Suprapubic skin (tissue), 4 donors: ENCODE measurements around the gene IQCM. TPM values are rescaled to one million over a fixed set of nuclear protein-coding genes. Genes with fewer than 3 reads are reported as not detected.

Experiments
- DNase-seq, 2 donors: peaks; one replicate each; pipeline ENCODE4 v3.0.0-alpha.2; 2019; ENCODE audit warnings: low spot score in 2 of 2
- H3K27ac ChIP-seq: fragments of 200-600 bp; sonication (generic); one replicate; pipeline ENCODE4 v1.5.1; 2019
- H3K27me3 ChIP-seq: fragments of 200-600 bp; sonication (generic); one replicate; pipeline ENCODE4 v1.5.1; 2019
- H3K36me3 ChIP-seq: fragments of 200-600 bp; sonication (generic); one replicate; pipeline ENCODE4 v1.5.1; 2019
- H3K4me1 ChIP-seq: fragments of 200-600 bp; sonication (generic); one replicate; pipeline ENCODE4 v1.5.1; 2019
- H3K4me3 ChIP-seq: fragments of 200-600 bp; sonication (generic); one replicate; pipeline ENCODE4 v1.5.1; 2019; ENCODE audit warnings: mild to moderate bottlenecking
- H3K9me3 ChIP-seq: fragments of 200-600 bp; sonication (generic); one replicate; pipeline ENCODE4 v1.5.1; 2019
- CTCF ChIP-seq, 2 donors: fragments of 200-600 bp in 1 of 2; fragments of 450-650 bp in 1 of 2; sonication (generic) in 1 of 2; IDR thresholded peaks; one replicate each; pipeline ENCODE4 v1.5.1; 2016 to 2019; ENCODE audit warnings: antibody characterized with exemption in 2 of 2, mild to moderate bottlenecking in 1 of 2, moderate library complexity in 1 of 2
- EP300 ChIP-seq: sonication (generic); formaldehyde crosslinking; IDR thresholded peaks from one replicate; pipeline ENCODE4 v1.6.1; 2017; ENCODE audit warnings: antibody characterized with exemption
- POLR2A ChIP-seq, 2 donors: fragments of 450-650 bp; IDR thresholded peaks; one replicate each; pipeline ENCODE4 v1.6.1; 2017; ENCODE audit warnings: antibody characterized with exemption in 2 of 2, mild to moderate bottlenecking in 2 of 2, moderate library complexity in 2 of 2
- POLR2AphosphoS5 ChIP-seq, 3 donors: sonication (generic); formaldehyde crosslinking; IDR thresholded peaks; one replicate each; pipeline ENCODE4 v1.6.1; 2017; ENCODE audit warnings: antibody characterized with exemption in 3 of 3
- WGBS: methylation state at CpG from one replicate; pipeline ENCODE4 v1.1.5; 2018; 5-methylcytosine and 5-hydroxymethylcytosine counted together
- total RNA-seq, 4 donors: library from RNA; depleted of rRNA; stranded (reverse); fragments of >200 nt; gene quantifications; one replicate each; pipeline ENCODE4 v1.1.0, GENCODE V29; 2016

Gene IQCM
- total RNA-seq, 4 donors from 2014 or later, result not detected

GRCh38 chr4:149823769-149824221 is 8.2 kb upstream of the IQCM start:
- Histone ChIP-seq H3K27me3 (no peaks in the 10 kb centered on the region), H3K9me3 (no peaks in the 10 kb centered on the region), H3K36me3 (no peaks in the 10 kb centered on the region), H3K27ac (no peak overlapping the region), H3K4me3 (no peak overlapping the region), H3K4me1 (no peaks in the 10 kb centered on the region)
- no peak for TF ChIP-seq EP300
- TF ChIP-seq POLR2A (IDR thresholded peaks at IDR 0.05), result no peak
- no peak for TF ChIP-seq POLR2AphosphoS5 (IDR thresholded peaks at IDR 0.05)
- no peak for TF ChIP-seq CTCF (IDR thresholded peaks at IDR 0.05)
- 45% methylated on average over 4 of the region's 4 CpGs for WGBS
- DNase-seq, result no peak

- H3K27ac ChIP-seq, result no peak overlapping the region
- no peaks in the 10 kb centered on the region for H3K4me1 ChIP-seq
- H3K9me3 ChIP-seq, result no peaks in the 10 kb centered on the region
These were observed 14.2 kb downstream of the IQCM start for GRCh38 chr4:149801416-149801815.

GRCh38 chr4:149799546-149799945 is 16.1 kb downstream of the IQCM start:
- Histone ChIP-seq H3K4me3 (no peak overlapping the region), H3K4me1 (no peaks in the 10 kb centered on the region), H3K27me3 (no peaks in the 10 kb centered on the region), H3K27ac (no peak overlapping the region), H3K36me3 (no peaks in the 10 kb centered on the region), H3K9me3 (no peaks in the 10 kb centered on the region)
- TF ChIP-seq CTCF (IDR thresholded peaks at IDR 0.05) (no peak), POLR2A (IDR thresholded peaks at IDR 0.05) (no peak), POLR2AphosphoS5 (IDR thresholded peaks at IDR 0.05) (no peak), EP300 (no peak)
- 88% methylated on average over 1 of the region's 1 CpG for WGBS
- DNase-seq, result no peak

More at GRCh38 chr4:149801416-149801815, 14.2 kb downstream of the IQCM start:
- TF ChIP-seq EP300 (no peak), CTCF (IDR thresholded peaks at IDR 0.05) (no peak), POLR2A (IDR thresholded peaks at IDR 0.05) (no peak), POLR2AphosphoS5 (IDR thresholded peaks at IDR 0.05) (no peak)
- Histone ChIP-seq H3K4me3 (no peak overlapping the region), H3K27me3 (no peaks in the 10 kb centered on the region), H3K36me3 (no peaks in the 10 kb centered on the region)
- 36% methylated on average over 2 of the region's 2 CpGs for WGBS
- DNase-seq, result no peak

GRCh38 chr4:149796381-149796780 is 19.3 kb downstream of the IQCM start:
- DNase-seq, result no peak
- H3K27ac ChIP-seq, result no peak overlapping the region
- H3K36me3 ChIP-seq, result no peaks in the 10 kb centered on the region
- H3K4me1 ChIP-seq, result no peaks in the 10 kb centered on the region
- no peak overlapping the region for H3K4me3 ChIP-seq
- no peaks in the 10 kb centered on the region for H3K9me3 ChIP-seq
- no peaks in the 10 kb centered on the region for H3K27me3 ChIP-seq
- TF ChIP-seq POLR2AphosphoS5 (IDR thresholded peaks at IDR 0.05) (no peak), CTCF (IDR thresholded peaks at IDR 0.05) (no peak), EP300 (no peak), POLR2A (IDR thresholded peaks at IDR 0.05) (no peak)

- no peak for TF ChIP-seq EP300
- TF ChIP-seq POLR2AphosphoS5 (IDR thresholded peaks at IDR 0.05), result no peak
- TF ChIP-seq POLR2A (IDR thresholded peaks at IDR 0.05), result no peak
- DNase-seq, result no peak
- Histone ChIP-seq H3K4me3 (no peak overlapping the region), H3K27me3 (no peaks in the 10 kb centered on the region), H3K27ac (no peak overlapping the region), H3K4me1 (no peaks in the 10 kb centered on the region), H3K9me3 (no peaks in the 10 kb centered on the region), H3K36me3 (no peaks in the 10 kb centered on the region)
- WGBS, result 56% methylated on average over 4 of the region's 4 CpGs
These were observed 20.4 kb downstream of the IQCM start for GRCh38 chr4:149795256-149795655.

GRCh38 chr4:149794352-149794751 is 21.3 kb downstream of the IQCM start:
- no peaks in the 10 kb centered on the region for H3K9me3 ChIP-seq
- no peaks in the 10 kb centered on the region for H3K4me1 ChIP-seq
- WGBS, result 91% methylated on average over 1 of the region's 1 CpG
- no peaks in the 10 kb centered on the region for H3K27me3 ChIP-seq
- H3K27ac ChIP-seq, result no peak overlapping the region
- H3K4me3 ChIP-seq, result no peak overlapping the region
- TF ChIP-seq EP300, result no peak
- TF ChIP-seq CTCF (IDR thresholded peaks at IDR 0.05), result no peak
- TF ChIP-seq POLR2AphosphoS5 (IDR thresholded peaks at IDR 0.05), result no peak
- no peak for TF ChIP-seq POLR2A (IDR thresholded peaks at IDR 0.05)
- no peak for DNase-seq
- no peaks in the 10 kb centered on the region for H3K36me3 ChIP-seq
